ENCODE measurements around the gene GREM2.

Gene GREM2

GRCh38 chr1:240611619-240612480 is at the start of gene GREM2:
Gene GREM2, minus strand, starts transcription at chr1:240612155. Its CDS starts 118,680 bp downstream, at chr1:240493475.
- Histone ChIP-seq H3K4me1 (peaks cover 46% of the 10 kb centered on the region), H4K20me1 (no peaks in the 10 kb centered on the region), H3K9ac (peak within 1 kb of the TSS; percentile 61; the same call in 1 of the 2 replicates), H3K36me3 (no peaks in the 10 kb centered on the region), H3K4me3 (peak within 1 kb of the TSS; percentile 68), H3K27me3 (peaks cover 12% of the 10 kb centered on the region), H3K27ac (no peak within 1 kb of the TSS), H3K4me2 (peak within 1 kb of the TSS; percentile 89), H3K9me3 (no peaks in the 10 kb centered on the region)
- no peak for TF ChIP-seq Cebpa-rat (IDR thresholded peaks at IDR 0.05)

GRCh38 chr1:240658312-240658960 is 46.5 kb upstream of the GREM2 start:
- H3K27ac ChIP-seq = no peak overlapping the region

GRCh38 chr1:240656531-240656930 is 44.6 kb upstream of the GREM2 start:
- no peaks in the 10 kb centered on the region for H3K27me3 ChIP-seq
- H3K9me3 ChIP-seq = 0 out of 2 replicates have a peak, but pooled peaks cover 7% of the 10 kb centered on the region
- H3K4me2 ChIP-seq = no peak overlapping the region
- no peak overlapping the region for H3K9ac ChIP-seq
- TF ChIP-seq Cebpa-rat (IDR thresholded peaks at IDR 0.05) = no peak
- no peaks in the 10 kb centered on the region for H3K36me3 ChIP-seq
- no peak overlapping the region for H3K4me3 ChIP-seq
- no peak overlapping the region for H3K27ac ChIP-seq
- H3K4me1 ChIP-seq = peaks cover 8% of the 10 kb centered on the region
- H4K20me1 ChIP-seq = no peaks in the 10 kb centered on the region

More at GRCh38 chr1:240658312-240658960, 46.5 kb upstream of the GREM2 start:
- no peaks in the 10 kb centered on the region for H4K20me1 ChIP-seq
- H3K9me3 ChIP-seq = 0 out of 2 replicates have a peak, but pooled peaks cover 7% of the 10 kb centered on the region
- no peak overlapping the region for H3K9ac ChIP-seq
- H3K4me1 ChIP-seq = no peaks in the 10 kb centered on the region
- H3K36me3 ChIP-seq = no peaks in the 10 kb centered on the region
- no peak overlapping the region for H3K4me3 ChIP-seq
- H3K4me2 ChIP-seq = no peak overlapping the region
- no peaks in the 10 kb centered on the region for H3K27me3 ChIP-seq
- TF ChIP-seq Cebpa-rat (IDR thresholded peaks at IDR 0.05) = no peak

- Histone ChIP-seq H3K4me3 (no peak overlapping the region), H3K27me3 (no peaks in the 10 kb centered on the region), H3K9me3 (0 out of 2 replicates have a peak, but pooled peaks cover 7% of the 10 kb centered on the region), H3K4me1 (peaks cover 8% of the 10 kb centered on the region), H3K27ac (no peak overlapping the region), H3K4me2 (peak overlapping the region; percentile 43; the same call in 1 of the 2 replicates), H3K9ac (no peak overlapping the region), H4K20me1 (no peaks in the 10 kb centered on the region), H3K36me3 (no peaks in the 10 kb centered on the region)
- no peak for TF ChIP-seq Cebpa-rat (IDR thresholded peaks at IDR 0.05)
Observed at GRCh38 chr1:240652961-240653409, 41.0 kb upstream of the GREM2 start.

GRCh38 chr1:240652549-240652948 is 40.6 kb upstream of the GREM2 start:
- H3K4me1 ChIP-seq = peaks cover 8% of the 10 kb centered on the region
- peak overlapping the region; percentile 43; the same call in 1 of the 2 replicates for H3K4me2 ChIP-seq
- H3K27me3 ChIP-seq = no peaks in the 10 kb centered on the region
- H3K36me3 ChIP-seq = no peaks in the 10 kb centered on the region
- no peak overlapping the region for H3K27ac ChIP-seq
- no peaks in the 10 kb centered on the region for H4K20me1 ChIP-seq
- H3K9me3 ChIP-seq = 0 out of 2 replicates have a peak, but pooled peaks cover 7% of the 10 kb centered on the region
- no peak overlapping the region for H3K4me3 ChIP-seq
- no peak for TF ChIP-seq Cebpa-rat (IDR thresholded peaks at IDR 0.05)
- no peak overlapping the region for H3K9ac ChIP-seq

GRCh38 chr1:240650877-240651276 is 38.9 kb upstream of the GREM2 start:
- 0 out of 2 replicates have a peak, but pooled peaks cover 7% of the 10 kb centered on the region for H3K9me3 ChIP-seq
- peaks cover 8% of the 10 kb centered on the region for H3K4me1 ChIP-seq
- no peak overlapping the region for H3K4me2 ChIP-seq
- no peak overlapping the region for H3K4me3 ChIP-seq
- H3K9ac ChIP-seq = no peak overlapping the region
- H3K27me3 ChIP-seq = no peaks in the 10 kb centered on the region
- H3K36me3 ChIP-seq = no peaks in the 10 kb centered on the region
- no peak overlapping the region for H3K27ac ChIP-seq
- TF ChIP-seq Cebpa-rat (IDR thresholded peaks at IDR 0.05) = no peak
- no peaks in the 10 kb centered on the region for H4K20me1 ChIP-seq

- Histone ChIP-seq H3K4me2 (no peak overlapping the region), H3K4me3 (no peak overlapping the region), H3K36me3 (no peaks in the 10 kb centered on the region), H3K4me1 (peaks cover 8% of the 10 kb centered on the region), H3K27ac (no peak overlapping the region), H3K9ac (no peak overlapping the region), H3K27me3 (no peaks in the 10 kb centered on the region), H4K20me1 (no peaks in the 10 kb centered on the region), H3K9me3 (0 out of 2 replicates have a peak, but pooled peaks cover 7% of the 10 kb centered on the region)
- peak; percentile 74 for TF ChIP-seq Cebpa-rat (IDR thresholded peaks at IDR 0.05)
Observed at GRCh38 chr1:240649733-240650721, 38.1 kb upstream of the GREM2 start.

GRCh38 chr1:240646571-240647240 is 34.8 kb upstream of the GREM2 start:
- TF ChIP-seq Cebpa-rat (IDR thresholded peaks at IDR 0.05) = no peak

More at GRCh38 chr1:240646571-240647240, 34.8 kb upstream of the GREM2 start:
- H3K4me1 ChIP-seq = no peaks in the 10 kb centered on the region
- H3K36me3 ChIP-seq = no peaks in the 10 kb centered on the region
- H3K9me3 ChIP-seq = no peaks in the 10 kb centered on the region
- H3K4me3 ChIP-seq = no peak overlapping the region
- no peak overlapping the region for H3K9ac ChIP-seq
- H4K20me1 ChIP-seq = no peaks in the 10 kb centered on the region
- H3K27me3 ChIP-seq = no peaks in the 10 kb centered on the region
- H3K4me2 ChIP-seq = no peak overlapping the region
- no peak overlapping the region for H3K27ac ChIP-seq

Measured in BLaER1 (cell line).